Activated CD4-positive, alpha-beta memory T cell treated with anti-CD3 and anti-CD28 coated beads for 36 hours (primary cell): Measurements from ENCODE around the gene LDOC1. TPM values are rescaled to one million over a fixed set of nuclear protein-coding genes. Genes with fewer than 3 reads are reported as not detected.
"Not testable (repeated sequence)": the region's sequence is repeated elsewhere in the genome, so short reads cannot be mapped to it uniquely, and the experiment has no call there.

ENCODE experiments used
- CTCF ChIA-PET: fragments of 350-600 bp; sonication (Branson Sonifier 250); formaldehyde crosslinking; loops from one replicate; lab custom pipeline; 2021; ENCODE audit warnings: antibody characterized with exemption, inconsistent platforms; lab: Charles Lee
- POLR2A ChIA-PET: fragments of 350-600 bp; sonication (Branson Sonifier 250); formaldehyde crosslinking; loops from one replicate; lab custom pipeline; 2021; ENCODE audit warnings: antibody characterized with exemption; lab: Charles Lee
- DNase-seq: peaks from one replicate; pipeline ENCODE4 v3.0.0-alpha.2; 2020
- H3K27ac Mint-ChIP-seq: one replicate; pipeline ENCODE4 v1.8.0; 2021; ENCODE audit warnings: mixed read lengths
- H3K27me3 Mint-ChIP-seq: one replicate; pipeline ENCODE4 v1.8.0; 2021; ENCODE audit warnings: mixed read lengths
- H3K36me3 Mint-ChIP-seq: one replicate; pipeline ENCODE4 v1.8.0; 2021; ENCODE audit warnings: mixed read lengths
- H3K4me1 Mint-ChIP-seq: one replicate; pipeline ENCODE4 v1.8.0; 2021; ENCODE audit warnings: low read depth, mixed read lengths
- H3K4me3 Mint-ChIP-seq: one replicate; pipeline ENCODE4 v1.8.0; 2021; ENCODE audit warnings: mild to moderate bottlenecking, mixed read lengths
- H3K9me3 Mint-ChIP-seq: one replicate; pipeline ENCODE4 v1.8.0; 2021; ENCODE audit warnings: mixed read lengths
- intact Hi-C: fragments of 100-400 bp; cut with micrococcal nuclease; formaldehyde crosslinking; loops from one replicate; pipeline ENCODE4 v1.15.1; 2023
- total RNA-seq, 2 experiments: library from RNA; stranded (reverse); gene quantifications; one replicate each; pipeline ENCODE4 v1.2.3, GENCODE V29; 2021

The LDOC1 gene
- total RNA-seq, 2 experiments from 2014 or later: 8.7 TPM

DNA sequence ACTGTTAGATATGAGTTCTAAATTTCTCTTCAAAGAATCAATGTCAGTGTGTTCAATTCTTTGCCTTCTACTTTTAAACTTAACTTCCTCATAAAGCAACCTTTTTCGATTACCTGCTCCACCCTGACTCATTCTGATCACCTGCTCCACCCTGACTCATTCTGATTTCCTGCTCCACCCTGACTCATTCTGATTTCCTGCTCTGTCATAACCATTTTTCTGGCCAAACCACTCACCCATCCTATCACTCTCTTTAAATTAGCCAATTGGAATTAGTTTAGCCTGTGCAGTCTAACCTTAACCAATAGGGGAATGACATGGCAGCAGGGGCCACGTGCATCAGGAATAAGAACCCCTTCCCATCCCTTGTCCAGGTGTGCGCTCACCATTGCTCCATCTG, 21.7 kb downstream of the LDOC1 start:
- peak; percentile 31 for DNase-seq
- H3K27me3 Mint-ChIP-seq, POLR2A ChIA-PET, CTCF ChIA-PET, H3K36me3 Mint-ChIP-seq, H3K27ac Mint-ChIP-seq, intact Hi-C loops, H3K4me3 Mint-ChIP-seq: not testable (repeated sequence)
- Mint-ChIP-seq H3K9me3 (peaks cover 22% of the 10 kb centered on the region), H3K4me1 (peaks cover 13% of the 10 kb centered on the region)

DNA sequence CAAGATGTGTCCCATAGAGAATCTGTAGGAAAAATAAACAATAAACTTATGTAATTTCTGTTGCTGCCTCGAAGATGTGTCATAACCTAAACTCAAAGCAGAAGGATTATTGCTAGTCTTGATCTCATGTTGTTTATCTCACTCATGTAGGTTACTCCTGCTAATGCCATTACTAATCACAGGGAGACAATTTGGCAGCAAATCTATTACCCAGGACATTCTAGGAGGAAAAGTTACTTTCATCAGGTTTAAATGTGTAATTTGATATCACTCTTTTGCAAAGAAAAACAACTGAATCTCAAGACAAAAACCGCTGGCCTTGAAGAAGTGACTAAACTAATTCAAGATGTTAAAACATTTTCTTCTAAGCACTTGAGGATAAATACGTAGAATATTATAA, 34.0 kb downstream of the LDOC1 start:
- Mint-ChIP-seq H3K4me1 (no peaks in the 10 kb centered on the region), H3K27ac (no peak overlapping the region), H3K9me3 (peaks cover 6% of the 10 kb centered on the region), H3K4me3 (no peak overlapping the region), H3K36me3 (no peaks in the 10 kb centered on the region), H3K27me3 (no peaks in the 10 kb centered on the region)
- intact Hi-C loops: no loop called here
- POLR2A ChIA-PET: no interaction called here
- DNase-seq: no peak
- CTCF ChIA-PET: no interaction called here

DNA sequence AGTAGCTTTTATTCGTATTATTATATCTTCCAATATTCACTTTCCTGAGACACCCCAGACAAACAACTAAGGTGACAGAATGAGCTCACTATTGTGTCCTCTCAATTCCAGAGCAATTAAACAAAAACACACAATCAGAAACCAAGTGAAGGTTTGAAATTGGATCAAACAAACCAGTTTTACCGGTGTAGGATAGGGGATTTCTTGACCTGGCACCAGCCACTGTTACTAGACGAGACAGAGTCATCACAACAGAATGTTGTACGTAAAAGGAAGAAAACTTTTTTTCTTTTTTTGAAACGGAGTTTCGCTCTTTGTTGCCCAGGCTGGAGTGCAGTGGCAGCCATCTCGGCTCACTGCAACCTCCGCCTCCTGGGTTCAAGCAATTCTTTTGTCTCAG, 43.7 kb downstream of the LDOC1 start:
- intact Hi-C loops: no loop called here
- no peaks in the 10 kb centered on the region for H3K9me3 Mint-ChIP-seq
- H3K27me3 Mint-ChIP-seq: no peaks in the 10 kb centered on the region
- no peaks in the 10 kb centered on the region for H3K4me1 Mint-ChIP-seq
- no peak overlapping the region for H3K4me3 Mint-ChIP-seq
- ChIA-PET POLR2A (no interaction called here), CTCF (no interaction called here)
- no peak overlapping the region for H3K27ac Mint-ChIP-seq
- H3K36me3 Mint-ChIP-seq: no peaks in the 10 kb centered on the region
- DNase-seq: no peak

DNA sequence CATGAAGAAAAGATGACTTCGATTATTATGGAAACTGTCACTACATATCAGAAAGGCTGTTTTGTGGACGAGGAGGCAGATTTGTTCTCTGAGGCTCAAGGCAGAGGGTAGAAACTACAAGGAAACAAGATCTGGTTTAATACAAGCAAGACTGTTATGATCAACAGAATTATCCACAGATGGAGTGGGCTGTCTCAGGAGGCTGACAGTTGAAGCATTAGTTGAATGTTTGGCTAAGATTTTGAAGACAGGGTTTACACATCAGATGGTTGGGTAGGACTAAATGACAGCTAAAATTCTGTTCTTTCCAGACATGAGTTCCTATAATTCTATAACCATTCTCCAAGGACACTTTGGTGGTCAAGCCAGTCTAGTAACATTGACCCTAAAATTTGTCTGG, 49.8 kb downstream of the LDOC1 start:
- ChIA-PET CTCF (no interaction called here), POLR2A (no interaction called here)
- intact Hi-C loops: no loop called here
- no peak overlapping the region for H3K27ac Mint-ChIP-seq
- no peaks in the 10 kb centered on the region for H3K4me1 Mint-ChIP-seq
- H3K36me3 Mint-ChIP-seq: no peaks in the 10 kb centered on the region
- H3K9me3 Mint-ChIP-seq: no peaks in the 10 kb centered on the region
- no peak overlapping the region for H3K4me3 Mint-ChIP-seq
- H3K27me3 Mint-ChIP-seq: no peaks in the 10 kb centered on the region
- no peak for DNase-seq

Other genes with a start within 250 kb of the LDOC1 start
- not detected for gene SPANXB1, start 174.5 kb downstream of the LDOC1 start, total RNA-seq
- gene SPANXC, start 65.4 kb upstream of the LDOC1 start, total RNA-seq: not detected